ENCODE measurements around the gene ARID5B.

DNA sequence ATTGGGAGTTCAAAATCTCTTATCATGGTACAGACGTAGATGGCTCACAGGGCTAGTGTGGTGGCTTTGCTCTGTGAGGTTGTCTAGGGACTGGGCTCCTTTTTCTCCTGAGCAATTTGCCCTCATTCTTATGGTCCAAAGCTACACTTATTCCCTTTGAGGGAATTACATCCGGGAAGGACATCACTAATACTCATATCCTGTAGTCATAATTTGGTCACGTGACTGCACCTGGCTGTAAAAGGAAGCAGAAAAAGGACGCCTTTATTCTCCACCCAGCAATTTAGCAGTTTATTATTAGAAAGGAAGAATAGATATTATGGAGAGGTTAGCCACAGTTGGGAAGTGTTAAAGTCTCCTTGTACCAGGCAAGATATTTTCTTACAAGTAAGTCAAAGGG, 28.1 kb downstream of the ARID5B start:
- TF ChIP-seq, protein P1, sequence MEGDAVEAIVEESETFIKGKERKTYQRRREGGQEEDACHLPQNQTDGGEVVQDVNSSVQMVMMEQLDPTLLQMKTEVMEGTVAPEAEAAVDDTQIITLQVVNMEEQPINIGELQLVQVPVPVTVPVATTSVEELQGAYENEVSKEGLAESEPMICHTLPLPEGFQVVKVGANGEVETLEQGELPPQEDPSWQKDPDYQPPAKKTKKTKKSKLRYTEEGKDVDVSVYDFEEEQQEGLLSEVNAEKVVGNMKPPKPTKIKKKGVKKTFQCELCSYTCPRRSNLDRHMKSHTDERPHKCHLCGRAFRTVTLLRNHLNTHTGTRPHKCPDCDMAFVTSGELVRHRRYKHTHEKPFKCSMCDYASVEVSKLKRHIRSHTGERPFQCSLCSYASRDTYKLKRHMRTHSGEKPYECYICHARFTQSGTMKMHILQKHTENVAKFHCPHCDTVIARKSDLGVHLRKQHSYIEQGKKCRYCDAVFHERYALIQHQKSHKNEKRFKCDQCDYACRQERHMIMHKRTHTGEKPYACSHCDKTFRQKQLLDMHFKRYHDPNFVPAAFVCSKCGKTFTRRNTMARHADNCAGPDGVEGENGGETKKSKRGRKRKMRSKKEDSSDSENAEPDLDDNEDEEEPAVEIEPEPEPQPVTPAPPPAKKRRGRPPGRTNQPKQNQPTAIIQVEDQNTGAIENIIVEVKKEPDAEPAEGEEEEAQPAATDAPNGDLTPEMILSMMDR (tag by site-specific recombination; IDR thresholded peaks at IDR 0.05) = no peak
- TF ChIP-seq ZNF707 (tag by site-specific recombination; IDR thresholded peaks at IDR 0.05) = no peak
- TF ChIP-seq ZNF155 (tag by site-specific recombination; IDR thresholded peaks at IDR 0.05) = no peak
- TF ChIP-seq ZNF623 (tag by site-specific recombination; IDR thresholded peaks at IDR 0.05) = no peak
- TF ChIP-seq, protein P2, sequence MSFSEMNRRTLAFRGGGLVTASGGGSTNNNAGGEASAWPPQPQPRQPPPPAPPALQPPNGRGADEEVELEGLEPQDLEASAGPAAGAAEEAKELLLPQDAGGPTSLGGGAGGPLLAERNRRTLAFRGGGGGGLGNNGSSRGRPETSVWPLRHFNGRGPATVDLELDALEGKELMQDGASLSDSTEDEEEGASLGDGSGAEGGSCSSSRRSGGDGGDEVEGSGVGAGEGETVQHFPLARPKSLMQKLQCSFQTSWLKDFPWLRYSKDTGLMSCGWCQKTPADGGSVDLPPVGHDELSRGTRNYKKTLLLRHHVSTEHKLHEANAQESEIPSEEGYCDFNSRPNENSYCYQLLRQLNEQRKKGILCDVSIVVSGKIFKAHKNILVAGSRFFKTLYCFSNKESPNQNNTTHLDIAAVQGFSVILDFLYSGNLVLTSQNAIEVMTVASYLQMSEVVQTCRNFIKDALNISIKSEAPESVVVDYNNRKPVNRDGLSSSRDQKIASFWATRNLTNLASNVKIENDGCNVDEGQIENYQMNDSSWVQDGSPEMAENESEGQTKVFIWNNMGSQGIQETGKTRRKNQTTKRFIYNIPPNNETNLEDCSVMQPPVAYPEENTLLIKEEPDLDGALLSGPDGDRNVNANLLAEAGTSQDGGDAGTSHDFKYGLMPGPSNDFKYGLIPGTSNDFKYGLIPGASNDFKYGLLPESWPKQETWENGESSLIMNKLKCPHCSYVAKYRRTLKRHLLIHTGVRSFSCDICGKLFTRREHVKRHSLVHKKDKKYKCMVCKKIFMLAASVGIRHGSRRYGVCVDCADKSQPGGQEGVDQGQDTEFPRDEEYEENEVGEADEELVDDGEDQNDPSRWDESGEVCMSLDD (tag by site-specific recombination; IDR thresholded peaks at IDR 0.05) = no peak
- no peak for TF ChIP-seq ZNF302 (tag by site-specific recombination; IDR thresholded peaks at IDR 0.05; ENCODE audit: low read depth)

Data from HEK293 (cell line).